Astrocyte of the spinal cord (primary cell): ENCODE results near the gene AP1G2.

Experiments
- DNase-seq: peaks from one replicate; pipeline ENCODE4 v3.0.0; 2011; ENCODE audit warnings: low read depth, low spot score
- H3K4me3 ChIP-seq: 2 replicates; pipeline ENCODE4 v1.5.1; 2011; ENCODE audit warnings: low read depth, mild to moderate bottlenecking, low read length, moderate library complexity
- CTCF ChIP-seq: IDR thresholded peaks from 2 replicates; pipeline ENCODE4 v1.5.1; 2012; ENCODE audit warnings: low read depth, mild to moderate bottlenecking, low read length, inconsistent platforms
- in situ Hi-C: cut with HindIII; loops from 2 replicates; pipeline ENCODE4 v1.10.0; 2017; ENCODE audit warnings: low sequenced_read_pairs

The AP1G2 gene

GRCh38 chr14:23514644-23514957 lies 53.0 kb downstream of the AP1G2 start:
- in situ Hi-C loops: no loop called here
- no peak for DNase-seq
- no peak for TF ChIP-seq CTCF
- H3K4me3 ChIP-seq: no peak overlapping the region

GRCh38 chr14:23513818-23514643 lies 53.6 kb downstream of the AP1G2 start:
- H3K4me3 ChIP-seq: no peak overlapping the region
- DNase-seq: no peak
- in situ Hi-C loops: no loop called here

GRCh38 chr14:23513005-23513817 lies 54.4 kb downstream of the AP1G2 start:
- no peak for TF ChIP-seq CTCF
- no peak overlapping the region for H3K4me3 ChIP-seq
- no peak for DNase-seq
- in situ Hi-C loops: no loop called here

More at GRCh38 chr14:23513818-23514643, 53.6 kb downstream of the AP1G2 start:
- no peak for TF ChIP-seq CTCF

- TF ChIP-seq CTCF: no peak
- in situ Hi-C loops: no loop called here
- H3K4me3 ChIP-seq: peak overlapping the region; percentile 22
- no peak for DNase-seq
These were observed 55.4 kb downstream of the AP1G2 start for GRCh38 chr14:23512156-23512555.
